Left hindlimb (tissue), 1 donor: Measurements from ENCODE around the gene LEUTX.
"Not testable (repeated sequence)": the region's sequence is repeated elsewhere in the genome, so short reads cannot be mapped to it uniquely, and the experiment has no call there.

Experiments used
- DNase-seq: peaks from one replicate; pipeline ENCODE4 v3.0.0-alpha.2; 2018

Gene LEUTX

GRCh38 chr19:39788244-39788643 is 9.6 kb downstream of the LEUTX start:
- no peak for DNase-seq

GRCh38 chr19:39792999-39793546 is 14.4 kb downstream of the LEUTX start:
- peak; percentile 84 for DNase-seq

- no peak for DNase-seq
These were observed 16.3 kb downstream of the LEUTX start for GRCh38 chr19:39795001-39795400.

GRCh38 chr19:39796000-39796498 is 17.4 kb downstream of the LEUTX start:
- no peak for DNase-seq

- no peak for DNase-seq
These were observed 18.4 kb downstream of the LEUTX start for GRCh38 chr19:39797083-39797482.

GRCh38 chr19:39802958-39803357 is 24.3 kb downstream of the LEUTX start:
- DNase-seq, result no peak

GRCh38 chr19:39805104-39805503 is 26.4 kb downstream of the LEUTX start:
- no peak for DNase-seq

- no peak for DNase-seq
These were observed 29.3 kb downstream of the LEUTX start for GRCh38 chr19:39807846-39808364.

- DNase-seq, result not testable (repeated sequence)
These were observed 30.0 kb downstream of the LEUTX start for GRCh38 chr19:39808688-39809087.

GRCh38 chr19:39809368-39809767 is 30.7 kb downstream of the LEUTX start:
- no peak for DNase-seq

- DNase-seq, result no peak
These were observed 31.8 kb downstream of the LEUTX start for GRCh38 chr19:39810424-39810823.

GRCh38 chr19:39811064-39811463 is 32.4 kb downstream of the LEUTX start:
- DNase-seq, result no peak

- DNase-seq, result no peak
These were observed 34.8 kb downstream of the LEUTX start for GRCh38 chr19:39813264-39813993.

GRCh38 chr19:39814111-39814510 is 35.5 kb downstream of the LEUTX start:
- not testable (repeated sequence) for DNase-seq

GRCh38 chr19:39814595-39814994 is 35.9 kb downstream of the LEUTX start:
- DNase-seq, result no peak

- no peak for DNase-seq
These were observed 37.8 kb downstream of the LEUTX start for GRCh38 chr19:39816287-39817048.

GRCh38 chr19:39817888-39818561 is 39.4 kb downstream of the LEUTX start:
- DNase-seq, result no peak

GRCh38 chr19:39818626-39819097 is 40.0 kb downstream of the LEUTX start:
- DNase-seq, result no peak

- no peak for DNase-seq
These were observed 41.1 kb downstream of the LEUTX start for GRCh38 chr19:39819786-39820185.

- no peak for DNase-seq
These were observed 42.0 kb downstream of the LEUTX start for GRCh38 chr19:39820696-39821095.

- DNase-seq, result no peak
These were observed 45.0 kb downstream of the LEUTX start for GRCh38 chr19:39823686-39824085.

- DNase-seq, result peak; percentile 91
These were observed 45.8 kb downstream of the LEUTX start for GRCh38 chr19:39824143-39825092.
